G401 (cell line): ENCODE results near the gene ANGPTL7. TPM values are rescaled to one million over a fixed set of nuclear protein-coding genes. Genes with fewer than 3 reads are reported as not detected.

Source experiments
- DNase-seq: peaks from one replicate; pipeline ENCODE4 v3.0.0-alpha.2; 2015; ENCODE audit warnings: low spot score
- in situ Hi-C: cut with HindIII; loops from 2 replicates; pipeline ENCODE4 v1.10.0; 2016; ENCODE audit warnings: low sequenced_read_pairs, mixed read lengths
- total RNA-seq: library from RNA; depleted of rRNA; stranded (reverse); fragments of >200 nt; shearing (Covaris generic); gene quantifications from 2 replicates; pipeline ENCODE4 v1.2.3, GENCODE V29; 2014

Gene ANGPTL7
- total RNA-seq, 1 experiment from 2014 or later, result not detected

- peak; percentile 68 for DNase-seq
- in situ Hi-C loops, result no loop called here
Observed at GRCh38 chr1:11194407-11195176, 5.4 kb downstream of the ANGPTL7 start.

- DNase-seq, result no peak
Observed at GRCh38 chr1:11196945-11197344, 7.8 kb downstream of the ANGPTL7 start.

GRCh38 chr1:11197359-11197758 is 8.2 kb downstream of the ANGPTL7 start:
- in situ Hi-C loops, result no loop called here
- no peak for DNase-seq

More at GRCh38 chr1:11196945-11197344, 7.8 kb downstream of the ANGPTL7 start:
- in situ Hi-C loops, result no loop called here

GRCh38 chr1:11198257-11198656 is 9.1 kb downstream of the ANGPTL7 start:
- DNase-seq, result no peak
- in situ Hi-C loops, result no loop called here

- in situ Hi-C loops, result no loop called here
Observed at GRCh38 chr1:11198851-11199594, 9.9 kb downstream of the ANGPTL7 start.

GRCh38 chr1:11204396-11205190 is 15.4 kb downstream of the ANGPTL7 start:
- in situ Hi-C loops, result no loop called here
- peak; percentile 81 for DNase-seq

More at GRCh38 chr1:11198851-11199594, 9.9 kb downstream of the ANGPTL7 start:
- peak; percentile 99 for DNase-seq

GRCh38 chr1:11207898-11208611 is 18.9 kb downstream of the ANGPTL7 start:
- in situ Hi-C loops, result no loop called here
- DNase-seq, result no peak

GRCh38 chr1:11211461-11211860 is 22.3 kb downstream of the ANGPTL7 start:
- no peak for DNase-seq
- in situ Hi-C loops, result no loop called here

- DNase-seq, result no peak
- in situ Hi-C loops, result no loop called here
Observed at GRCh38 chr1:11211925-11212587, 22.9 kb downstream of the ANGPTL7 start.

- in situ Hi-C loops, result no loop called here
- DNase-seq, result no peak
Observed at GRCh38 chr1:11214698-11215380, 25.7 kb downstream of the ANGPTL7 start.

GRCh38 chr1:11215381-11216005 is 26.3 kb downstream of the ANGPTL7 start:
- in situ Hi-C loops, result no loop called here

GRCh38 chr1:11216074-11216473 is 26.9 kb downstream of the ANGPTL7 start:
- in situ Hi-C loops, result no loop called here
- DNase-seq, result no peak

More at GRCh38 chr1:11215381-11216005, 26.3 kb downstream of the ANGPTL7 start:
- DNase-seq, result no peak

- no peak for DNase-seq
- in situ Hi-C loops, result no loop called here
Observed at GRCh38 chr1:11227106-11228077, 38.2 kb downstream of the ANGPTL7 start.

GRCh38 chr1:11229203-11229602 is 40.0 kb downstream of the ANGPTL7 start:
- in situ Hi-C loops, result no loop called here
- DNase-seq, result no peak

- in situ Hi-C loops, result no loop called here
- DNase-seq, result no peak
Observed at GRCh38 chr1:11233208-11233607, 44.1 kb downstream of the ANGPTL7 start.

GRCh38 chr1:11237356-11237755 is 48.2 kb downstream of the ANGPTL7 start:
- DNase-seq, result peak; percentile 87
- in situ Hi-C loops, result no loop called here
